ENCODE data around the gene NAV3.

The NAV3 gene

GRCh38 chr12:78229591-78230101 lies 399.0 kb downstream of the NAV3 start:
- TF ChIP-seq, protein P1, sequence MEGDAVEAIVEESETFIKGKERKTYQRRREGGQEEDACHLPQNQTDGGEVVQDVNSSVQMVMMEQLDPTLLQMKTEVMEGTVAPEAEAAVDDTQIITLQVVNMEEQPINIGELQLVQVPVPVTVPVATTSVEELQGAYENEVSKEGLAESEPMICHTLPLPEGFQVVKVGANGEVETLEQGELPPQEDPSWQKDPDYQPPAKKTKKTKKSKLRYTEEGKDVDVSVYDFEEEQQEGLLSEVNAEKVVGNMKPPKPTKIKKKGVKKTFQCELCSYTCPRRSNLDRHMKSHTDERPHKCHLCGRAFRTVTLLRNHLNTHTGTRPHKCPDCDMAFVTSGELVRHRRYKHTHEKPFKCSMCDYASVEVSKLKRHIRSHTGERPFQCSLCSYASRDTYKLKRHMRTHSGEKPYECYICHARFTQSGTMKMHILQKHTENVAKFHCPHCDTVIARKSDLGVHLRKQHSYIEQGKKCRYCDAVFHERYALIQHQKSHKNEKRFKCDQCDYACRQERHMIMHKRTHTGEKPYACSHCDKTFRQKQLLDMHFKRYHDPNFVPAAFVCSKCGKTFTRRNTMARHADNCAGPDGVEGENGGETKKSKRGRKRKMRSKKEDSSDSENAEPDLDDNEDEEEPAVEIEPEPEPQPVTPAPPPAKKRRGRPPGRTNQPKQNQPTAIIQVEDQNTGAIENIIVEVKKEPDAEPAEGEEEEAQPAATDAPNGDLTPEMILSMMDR (conservative IDR thresholded peaks at IDR 0.05), result peak; percentile 85
- H3K27ac ChIP-seq, result no peak overlapping the region

- TF ChIP-seq, protein P1 (conservative IDR thresholded peaks at IDR 0.05), result no peak
- H3K27ac ChIP-seq, result no peak overlapping the region
Observed at GRCh38 chr12:78232756-78233155, 402.1 kb downstream of the NAV3 start.

DNA sequence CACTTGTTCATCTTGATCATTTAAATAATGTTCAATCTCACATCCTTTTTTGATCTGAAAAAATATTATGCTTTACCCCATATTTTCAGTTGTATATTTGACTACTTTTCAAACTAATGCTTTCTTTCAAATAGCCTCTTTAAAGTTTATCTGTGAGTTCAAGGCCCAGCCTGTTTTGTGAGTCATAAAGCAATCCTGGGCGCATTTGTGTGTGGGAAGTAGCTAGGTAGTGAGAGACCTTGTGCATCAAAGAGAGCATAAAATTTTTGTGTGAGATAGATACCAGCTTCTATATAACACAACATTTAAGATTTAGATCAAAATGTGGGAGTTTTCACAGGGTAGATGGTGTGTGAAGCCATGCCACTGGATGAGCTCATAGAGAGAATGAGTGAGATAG lies 405.6 kb downstream of the NAV3 start:
- TF ChIP-seq, protein P1 (conservative IDR thresholded peaks at IDR 0.05), result no peak
- no peak overlapping the region for H3K27ac ChIP-seq

DNA sequence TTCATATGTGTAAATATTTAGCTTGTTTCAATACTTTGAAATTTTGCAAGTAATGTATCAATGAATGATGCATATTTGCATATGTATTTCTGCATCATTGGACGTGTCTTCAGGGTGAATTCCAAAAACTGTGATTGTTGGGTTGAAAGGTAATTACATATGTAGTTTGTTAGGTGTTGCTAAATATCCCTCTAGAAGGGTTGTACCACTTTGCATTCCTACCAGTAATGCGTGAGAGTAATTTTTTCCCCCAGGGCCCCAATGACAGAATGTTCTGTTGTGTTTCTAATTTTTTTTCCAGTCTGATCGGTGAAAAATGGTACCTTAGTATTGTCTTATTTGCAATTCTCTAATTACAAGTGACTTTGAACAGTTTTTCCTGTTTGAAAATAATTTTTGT lies 408.9 kb downstream of the NAV3 start:
- H3K27ac ChIP-seq, result no peak overlapping the region
- TF ChIP-seq, protein P1 (conservative IDR thresholded peaks at IDR 0.05), result no peak

DNA sequence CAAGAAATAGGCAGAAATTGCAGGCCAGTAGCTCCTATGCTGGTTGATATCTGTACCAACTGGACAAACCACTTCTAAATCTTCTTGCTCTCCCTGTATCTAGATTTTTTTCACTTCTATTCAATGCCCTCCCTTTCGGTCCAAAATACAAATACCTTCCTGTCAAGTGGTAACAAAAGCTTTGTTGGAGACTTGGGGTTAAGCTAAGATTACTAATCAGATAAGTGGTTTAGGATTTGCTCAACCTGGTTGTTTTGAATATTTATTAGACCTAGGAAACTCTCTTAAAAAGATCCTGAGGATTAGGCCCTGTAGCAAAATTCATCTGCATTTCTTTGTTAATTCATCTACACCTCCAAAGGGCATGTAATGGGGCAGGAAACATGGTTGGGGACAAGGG lies 410.1 kb downstream of the NAV3 start:
- TF ChIP-seq, protein P1 (conservative IDR thresholded peaks at IDR 0.05), result no peak
- no peak overlapping the region for H3K27ac ChIP-seq

DNA sequence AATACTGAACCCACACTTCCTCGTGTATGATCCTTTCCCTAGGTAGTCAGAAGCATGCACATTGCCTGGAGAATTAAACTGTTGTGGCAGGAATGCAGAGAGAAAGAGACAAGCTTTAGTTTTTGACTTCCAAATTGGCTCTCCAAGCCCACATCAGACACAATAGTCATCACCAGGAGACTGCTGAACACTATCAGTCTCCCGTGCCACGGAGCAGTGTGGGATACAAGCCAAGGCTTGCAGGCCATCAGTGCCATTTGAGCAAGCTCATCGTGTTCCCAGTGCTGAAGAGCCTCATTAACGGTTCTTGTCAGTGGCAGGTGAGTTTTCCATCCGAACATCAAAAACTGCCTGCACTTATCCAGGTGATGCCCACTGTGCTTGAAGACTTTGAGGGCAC lies 410.8 kb downstream of the NAV3 start:
- no peak overlapping the region for H3K27ac ChIP-seq
- TF ChIP-seq, protein P1 (conservative IDR thresholded peaks at IDR 0.05), result no peak

DNA sequence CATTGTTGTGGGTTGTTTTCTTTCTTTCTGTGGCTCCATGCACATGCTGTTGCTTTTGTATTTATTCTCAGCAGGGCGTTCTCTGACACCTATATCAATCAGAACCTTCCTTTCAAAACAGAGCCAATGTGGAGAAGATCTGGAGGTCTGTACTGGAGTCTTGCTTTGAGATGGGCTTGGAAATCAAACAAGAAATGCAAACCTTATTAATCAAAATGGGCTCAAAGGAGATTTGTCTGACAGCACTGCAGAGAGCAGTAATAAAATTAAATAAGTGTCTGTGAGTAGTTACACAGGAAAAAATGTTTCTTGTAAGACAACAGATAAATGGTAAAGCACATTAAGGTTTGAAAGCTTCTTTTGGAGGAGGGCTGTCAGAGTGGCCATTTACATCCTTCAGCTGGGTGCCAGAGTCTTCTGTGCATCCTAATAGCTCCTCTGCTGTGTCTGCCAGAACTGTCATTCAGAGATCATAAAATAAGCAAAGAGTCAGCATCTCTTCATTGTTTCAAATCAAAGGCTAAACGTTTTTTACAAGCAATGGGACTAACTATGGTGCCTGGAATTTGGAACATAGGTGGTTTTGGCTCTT lies 414.3 kb downstream of the NAV3 start:
- TF ChIP-seq, protein P1 (conservative IDR thresholded peaks at IDR 0.05), result no peak
- H3K27ac ChIP-seq, result no peak overlapping the region
